Choroid plexus epithelial cell (primary cell): ENCODE data around the gene BRINP1.

Experiments used
- DNase-seq: peaks from one replicate; pipeline ENCODE4 v3.0.0-alpha.2; 2010; ENCODE audit warnings: low read depth
- H3K4me3 ChIP-seq: 2 replicates; pipeline ENCODE4 v1.5.1; 2011; ENCODE audit warnings: low read depth, mild to moderate bottlenecking, control low read depth, low read length, moderate library complexity
- TF ChIP-seq, protein P1 (sequence below): conservative IDR thresholded peaks from 2 replicates; pipeline ENCODE4 v1.5.1; 2011; ENCODE audit warnings: low read depth, mild to moderate bottlenecking, control low read depth, inconsistent platforms, low read length, moderate library complexity

BRINP1 gene

DNA sequence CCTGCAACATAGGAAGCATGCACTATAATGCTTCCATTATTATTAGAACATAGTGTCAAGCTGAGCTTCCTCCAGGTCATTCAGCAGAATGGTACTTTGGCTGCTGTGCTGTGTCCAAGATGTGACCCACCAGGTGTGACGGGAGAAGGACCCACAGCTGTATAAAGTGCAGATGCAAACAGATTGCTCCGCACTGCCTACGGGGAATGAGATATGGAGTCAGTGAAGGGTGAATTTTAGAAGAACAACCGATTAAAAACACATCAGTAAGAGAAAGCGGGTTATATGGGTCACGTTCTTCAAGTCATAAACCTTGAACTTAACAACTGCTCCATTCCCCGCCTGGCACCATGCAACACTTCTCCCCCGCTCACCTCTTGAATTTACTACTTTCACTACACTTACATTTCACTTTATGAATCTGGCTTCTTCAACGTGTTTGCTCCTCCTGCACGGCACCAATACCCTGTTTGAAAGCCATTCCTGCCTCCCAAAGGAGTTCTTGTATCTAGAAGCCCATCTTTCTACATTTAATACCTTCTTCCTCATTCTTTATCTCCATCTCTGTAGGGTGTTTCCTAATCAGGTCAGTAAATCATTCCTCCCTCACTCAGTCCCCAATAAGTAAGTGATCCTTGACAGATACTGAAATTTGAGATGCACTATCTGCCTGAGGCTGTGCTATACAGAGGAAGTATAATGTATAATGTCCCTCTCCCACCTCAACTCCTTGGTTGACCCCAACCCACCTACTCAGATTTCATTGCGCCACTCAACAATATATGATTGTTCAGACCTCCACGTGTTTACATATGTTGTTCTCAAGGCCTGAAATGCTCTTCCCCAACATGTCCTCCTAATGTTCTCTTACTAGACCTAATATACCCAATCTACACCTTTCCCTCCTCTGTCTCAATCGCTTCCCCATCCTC is 25.9 kb downstream of the BRINP1 start:
- DNase-seq, result no peak
- no peak overlapping the region for H3K4me3 ChIP-seq
- TF ChIP-seq, protein P1, sequence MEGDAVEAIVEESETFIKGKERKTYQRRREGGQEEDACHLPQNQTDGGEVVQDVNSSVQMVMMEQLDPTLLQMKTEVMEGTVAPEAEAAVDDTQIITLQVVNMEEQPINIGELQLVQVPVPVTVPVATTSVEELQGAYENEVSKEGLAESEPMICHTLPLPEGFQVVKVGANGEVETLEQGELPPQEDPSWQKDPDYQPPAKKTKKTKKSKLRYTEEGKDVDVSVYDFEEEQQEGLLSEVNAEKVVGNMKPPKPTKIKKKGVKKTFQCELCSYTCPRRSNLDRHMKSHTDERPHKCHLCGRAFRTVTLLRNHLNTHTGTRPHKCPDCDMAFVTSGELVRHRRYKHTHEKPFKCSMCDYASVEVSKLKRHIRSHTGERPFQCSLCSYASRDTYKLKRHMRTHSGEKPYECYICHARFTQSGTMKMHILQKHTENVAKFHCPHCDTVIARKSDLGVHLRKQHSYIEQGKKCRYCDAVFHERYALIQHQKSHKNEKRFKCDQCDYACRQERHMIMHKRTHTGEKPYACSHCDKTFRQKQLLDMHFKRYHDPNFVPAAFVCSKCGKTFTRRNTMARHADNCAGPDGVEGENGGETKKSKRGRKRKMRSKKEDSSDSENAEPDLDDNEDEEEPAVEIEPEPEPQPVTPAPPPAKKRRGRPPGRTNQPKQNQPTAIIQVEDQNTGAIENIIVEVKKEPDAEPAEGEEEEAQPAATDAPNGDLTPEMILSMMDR, result no peak

DNA sequence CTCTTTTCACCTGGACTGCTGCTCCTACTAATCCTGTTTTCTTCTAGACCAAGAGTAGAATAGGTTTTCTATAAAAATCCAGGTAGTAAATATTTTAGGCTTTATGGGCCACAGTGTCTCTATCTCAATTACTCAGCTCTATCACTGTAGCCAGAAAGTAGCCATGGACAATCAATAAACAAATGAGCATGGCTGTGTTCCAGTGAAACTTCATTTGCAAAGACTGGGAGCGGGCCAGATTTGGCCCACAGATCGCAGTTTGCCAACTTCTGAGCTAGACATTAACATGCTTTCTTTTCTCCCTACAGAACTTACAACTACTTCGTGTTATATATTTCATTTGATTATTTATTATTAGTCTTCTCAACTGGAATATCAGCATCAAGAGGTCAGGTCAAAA is 30.2 kb downstream of the BRINP1 start:
- H3K4me3 ChIP-seq, result no peak overlapping the region
- no peak for DNase-seq
- TF ChIP-seq, protein P1, result no peak

DNA sequence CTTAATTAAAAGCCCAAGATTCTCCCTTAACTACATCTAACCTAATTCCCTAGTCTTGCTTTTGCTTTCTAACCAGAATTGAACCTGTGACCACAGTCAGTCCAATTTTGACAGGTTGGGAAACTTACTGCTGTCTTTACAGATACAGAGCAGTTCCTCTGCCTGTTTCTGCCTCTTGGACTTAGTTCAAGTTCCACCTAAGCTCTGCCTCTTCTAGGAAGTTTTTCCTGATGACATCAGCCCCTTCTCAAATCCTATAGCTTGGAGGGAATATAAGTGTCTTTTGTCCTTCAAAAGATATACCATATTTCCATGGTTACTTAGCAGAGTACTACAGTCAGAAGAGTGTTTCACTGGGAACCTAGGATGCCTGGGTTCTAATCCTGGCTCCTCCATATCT is 31.7 kb downstream of the BRINP1 start:
- TF ChIP-seq, protein P1, result no peak
- DNase-seq, result no peak
- no peak overlapping the region for H3K4me3 ChIP-seq

DNA sequence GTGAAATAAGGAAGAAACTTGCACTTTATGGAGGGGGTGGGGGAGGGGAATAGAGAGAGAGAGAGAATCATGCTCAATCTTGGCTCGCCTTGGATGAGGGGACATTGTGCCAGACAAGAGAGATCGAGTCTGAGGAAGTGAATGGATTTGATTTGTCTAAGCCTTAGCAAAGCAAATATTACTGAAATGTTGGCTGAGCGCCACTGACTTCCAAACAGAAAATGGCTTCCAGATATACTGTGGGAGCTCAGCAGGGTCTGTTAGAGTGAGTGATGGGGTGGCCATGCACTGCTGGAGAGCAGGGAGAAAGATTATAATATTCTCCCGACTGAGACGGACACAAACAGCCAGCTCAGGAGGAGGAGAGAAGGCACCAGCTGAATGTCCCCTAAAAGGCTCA is 34.5 kb downstream of the BRINP1 start:
- DNase-seq, result no peak
- H3K4me3 ChIP-seq, result no peak overlapping the region
- TF ChIP-seq, protein P1, result no peak

DNA sequence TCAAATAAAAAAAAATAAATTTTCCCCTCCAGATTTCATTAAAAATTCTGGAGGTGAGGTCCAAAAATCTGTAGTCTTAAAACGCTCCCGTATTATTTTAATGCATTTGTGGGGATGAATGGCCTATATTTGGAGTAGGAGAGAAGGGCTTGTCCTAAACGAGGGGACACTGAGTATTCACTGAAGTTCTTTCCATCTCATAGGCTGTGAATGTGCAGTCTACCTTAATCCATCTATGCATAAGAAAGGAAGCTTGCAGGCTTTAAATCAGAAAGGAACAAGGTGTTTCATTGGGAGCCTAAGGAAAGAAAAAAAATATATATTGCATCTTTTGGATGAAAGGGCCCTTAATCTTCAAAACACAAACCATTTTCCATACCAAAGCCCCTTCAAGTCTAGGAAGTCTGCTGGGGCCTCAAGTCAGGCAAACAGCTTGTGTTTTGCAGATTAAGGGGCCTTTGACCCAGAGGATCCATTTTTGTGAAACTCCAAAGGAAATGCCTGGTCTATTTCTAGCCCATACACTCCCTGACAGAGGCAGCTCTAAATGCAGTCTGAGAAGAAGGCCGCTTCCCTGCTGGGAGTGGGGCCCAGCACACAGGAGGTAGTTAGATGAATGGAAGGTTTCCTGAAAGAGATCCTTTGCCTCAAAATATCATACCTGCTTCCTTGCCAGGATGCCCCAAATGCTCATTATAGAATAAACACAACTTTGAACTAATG is 35.6 kb downstream of the BRINP1 start:
- TF ChIP-seq, protein P1, result no peak
- no peak for DNase-seq
- no peak overlapping the region for H3K4me3 ChIP-seq

DNA sequence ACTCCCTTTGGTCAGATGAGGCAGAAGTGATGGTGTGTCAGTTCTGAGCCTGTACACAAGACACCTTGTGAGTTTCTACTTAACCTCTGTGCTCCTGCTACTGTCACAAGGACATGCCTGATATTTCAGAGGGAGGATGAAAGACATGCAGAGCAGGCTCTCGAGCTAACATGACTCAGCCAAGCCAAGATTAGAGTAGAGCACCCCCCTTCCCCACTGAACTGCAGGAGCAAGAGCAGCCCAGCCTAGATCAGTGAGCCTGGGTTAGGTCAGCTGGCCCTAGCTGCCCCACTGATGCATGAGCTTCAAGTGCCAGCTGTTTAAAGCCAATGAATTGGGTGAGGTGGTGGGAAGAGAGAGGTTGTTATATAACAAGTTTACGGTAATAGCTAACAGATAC is 36.7 kb downstream of the BRINP1 start:
- no peak for DNase-seq
- TF ChIP-seq, protein P1, result no peak
- no peak overlapping the region for H3K4me3 ChIP-seq
